IMR-90 (cell line): ENCODE data around the gene C11orf21. TPM values are rescaled to one million over a fixed set of nuclear protein-coding genes. Genes with fewer than 3 reads are reported as not detected.

Experiments used
- ATAC-seq: fragments of 200-7000 bp; cut with Tn5 transposase; 2 replicates; pipeline ENCODE4 v1.9.1; 2020; ENCODE audit warnings: low read depth, mild to moderate bottlenecking, moderate library complexity
- BruUV-seq: library from RNA; stranded (reverse); fragments of 400-500 nt; replicated peaks from 2 replicates; lab custom pipeline; 2021; lab: Mats Ljungman, UMichigan
- CTCF ChIA-PET: fragments of 300-600 bp; formaldehyde crosslinking; extraction: SDS; loops from one replicate; lab custom pipeline; 2021; ENCODE audit warnings: antibody characterized with exemption; lab: Yijun Ruan, JAX
- POLR2A ChIA-PET: fragments of 300-600 bp; sonication (Branson Sonifier 250); formaldehyde crosslinking; loops from one replicate; lab custom pipeline; 2022; ENCODE audit warnings: antibody characterized with exemption; ENCODE audit not compliant: unreplicated experiment; lab: Charles Lee
- DNase-seq: peaks from one replicate; pipeline ENCODE4 v3.0.0; 2013
- H2AFZ ChIP-seq: replicated peaks from 2 replicates; pipeline ENCODE3; 2013; ENCODE audit warnings: low read length, mild to moderate bottlenecking; ENCODE audit not compliant: poor library complexity
- H2AK5ac ChIP-seq: 2 replicates; pipeline ENCODE4 v1.6.1; 2013; ENCODE audit warnings: low read depth, low read length, inconsistent platforms
- H2AK9ac ChIP-seq: replicated peaks from 2 replicates; pipeline ENCODE3; 2013; ENCODE audit warnings: mild to moderate bottlenecking, low read depth, low read length, moderate library complexity; ENCODE audit not compliant: poor library complexity
- H2BK120ac ChIP-seq: 2 replicates; pipeline ENCODE4 v1.6.1; 2013; ENCODE audit warnings: low read depth, low read length, inconsistent platforms
- H2BK15ac ChIP-seq: 3 replicates; pipeline ENCODE4 v1.6.1; 2013; ENCODE audit warnings: low read depth, low read length, inconsistent platforms
- H2BK20ac ChIP-seq: 2 replicates; pipeline ENCODE4 v1.6.1; 2013; ENCODE audit warnings: low read depth, mild to moderate bottlenecking, inconsistent platforms, low read length, moderate library complexity
- H2BK5ac ChIP-seq: 2 replicates; pipeline ENCODE4 v1.6.1; 2013; ENCODE audit warnings: mild to moderate bottlenecking, low read depth, low read length, inconsistent platforms; ENCODE audit not compliant: poor library complexity, severe bottlenecking
- H3K14ac ChIP-seq: replicated peaks from 2 replicates; pipeline ENCODE4 v1.6.1; 2013; ENCODE audit warnings: low read depth, low read length, inconsistent platforms
- H3K18ac ChIP-seq: 2 replicates; pipeline ENCODE4 v1.6.1; 2013; ENCODE audit warnings: low read depth, low read length, control low read depth
- H3K23ac ChIP-seq: 2 replicates; pipeline ENCODE4 v1.6.1; 2013; ENCODE audit warnings: low read depth, low read length, inconsistent platforms
- H3K27ac ChIP-seq: 2 replicates; pipeline ENCODE4 v1.5.1; 2013; ENCODE audit warnings: mild to moderate bottlenecking, control low read depth, low read length; ENCODE audit not compliant: insufficient read depth
- H3K27me3 ChIP-seq: 2 replicates; pipeline ENCODE4 v1.6.1; 2013; ENCODE audit warnings: low read length; ENCODE audit not compliant: control insufficient read depth, insufficient read depth
- H3K36me3 ChIP-seq: 2 replicates; pipeline ENCODE4 v1.6.1; 2013; ENCODE audit warnings: low read length, mixed read lengths; ENCODE audit not compliant: control insufficient read depth, insufficient read depth
- H3K4ac ChIP-seq: 2 replicates; pipeline ENCODE4 v1.6.1; 2013; ENCODE audit warnings: low read depth, low read length, inconsistent platforms
- H3K4me1 ChIP-seq: 2 replicates; pipeline ENCODE4 v1.6.1; 2013; ENCODE audit warnings: low read length, mixed read lengths; ENCODE audit not compliant: control insufficient read depth, insufficient read depth
- H3K4me2 ChIP-seq: 2 replicates; pipeline ENCODE4 v1.6.1; 2013; ENCODE audit warnings: low read depth, mild to moderate bottlenecking, control low read depth, low read length, moderate library complexity
- H3K4me3 ChIP-seq: 2 replicates; pipeline ENCODE4 v1.5.1; 2013; ENCODE audit warnings: low read depth, mild to moderate bottlenecking, control low read depth, low read length, moderate library complexity; ENCODE audit not compliant: insufficient read depth
- H3K56ac ChIP-seq: 2 replicates; pipeline ENCODE4 v1.6.1; 2013; ENCODE audit warnings: low read length, inconsistent platforms; ENCODE audit not compliant: insufficient read depth; ENCODE audit errors: extremely low read depth
- H3K79me1 ChIP-seq, 2 experiments: 2 replicates each; pipeline ENCODE4 v1.6.1; 2013; ENCODE audit warnings: low read length in 2 of 2, inconsistent platforms in 1 of 2, low read depth in 1 of 2
- H3K9ac ChIP-seq: 2 replicates; pipeline ENCODE4 v1.6.1; 2013; ENCODE audit warnings: low read depth, low read length, control low read depth
- H3K9me1 ChIP-seq: 2 replicates; pipeline ENCODE4 v1.6.1; 2013; ENCODE audit warnings: low read length, inconsistent platforms; ENCODE audit not compliant: insufficient read depth
- H3K9me3 ChIP-seq: 2 replicates; pipeline ENCODE4 v1.6.1; 2013; ENCODE audit warnings: low read length; ENCODE audit not compliant: control insufficient read depth, insufficient read depth
- H4K20me1 ChIP-seq: 2 replicates; pipeline ENCODE4 v1.6.1; 2013; ENCODE audit warnings: low read length, inconsistent platforms; ENCODE audit not compliant: insufficient read depth
- H4K5ac ChIP-seq: 2 replicates; pipeline ENCODE4 v1.6.1; 2013; ENCODE audit warnings: mild to moderate bottlenecking, low read depth, low read length, control low read depth
- H4K8ac ChIP-seq, 2 experiments: 2 replicates each; pipeline ENCODE4 v1.6.1; 2013; ENCODE audit warnings: low read depth in 2 of 2, low read length in 2 of 2, control low read depth in 1 of 2, inconsistent platforms in 1 of 2
- H4K91ac ChIP-seq: 2 replicates; pipeline ENCODE4 v1.6.1; 2013; ENCODE audit warnings: low read depth, low read length, inconsistent platforms; ENCODE audit not compliant: insufficient read depth
- BHLHE40 ChIP-seq: fragments of 150-350 bp; IDR thresholded peaks from 2 replicates; pipeline ENCODE4 v1.6.1; 2016; ENCODE audit warnings: mild to moderate bottlenecking, low read depth, low read length
- CEBPB ChIP-seq: IDR thresholded peaks from 2 replicates; pipeline ENCODE4 v1.6.1; 2012; ENCODE audit warnings: low read depth, low read length, improper control_type of control experiment
- CHD1 ChIP-seq: IDR thresholded peaks from 2 replicates; pipeline ENCODE4 v1.6.1; 2012; ENCODE audit warnings: low read depth, low read length, improper control_type of control experiment
- FOS ChIP-seq: fragments of 150-350 bp; IDR thresholded peaks from 2 replicates; pipeline ENCODE4 v1.6.1; 2016; ENCODE audit warnings: low read depth, low read length
- POLR2A ChIP-seq: IDR thresholded peaks from 2 replicates; pipeline ENCODE4 v1.6.1; 2012; ENCODE audit warnings: mild to moderate bottlenecking, low read depth, low read length
- RCOR1 ChIP-seq: IDR thresholded peaks from 2 replicates; pipeline ENCODE4 v1.6.1; 2012; ENCODE audit warnings: mild to moderate bottlenecking, low read length, improper control_type of control experiment; ENCODE audit not compliant: insufficient replicate concordance
- WGBS, 2 experiments: methylation state at CpG; one replicate each; pipeline versions ENCODE4 v1.1.5 to v1.1.7; 2013; ENCODE audit warnings: missing lambda C conversion rate in 2 of 2; ENCODE audit not compliant: insufficient read length in 1 of 2; ENCODE audit errors: extremely low coverage in 2 of 2; 5-methylcytosine and 5-hydroxymethylcytosine counted together
- dilution Hi-C: fragments of 300-500 bp; cut with HindIII; formaldehyde crosslinking; loops from one replicate; pipeline ENCODE4 v1.14.3; 2018; ENCODE audit warnings: low sequenced_read_pairs; ENCODE audit not compliant: unreplicated experiment
- in situ Hi-C: fragments of 300-500 bp; cut with MboI; formaldehyde crosslinking; loops from 3 replicates; pipeline ENCODE4 v1.14.3; 2019; ENCODE audit warnings: low sequenced_read_pairs, inconsistent platforms, mixed read lengths
- intact Hi-C: fragments of 100-400 bp; cut with micrococcal nuclease; formaldehyde crosslinking; loops from 2 replicates; pipeline ENCODE4 v1.10.0; 2022
- polyA plus RNA-seq, 3 experiments: library from polyadenylated mRNA; depleted of rRNA; stranded (reverse); fragments of >200 nt; gene quantifications; 2 replicates each; pipeline ENCODE4 v1.2.3, GENCODE V29; 2012; ENCODE audit warnings: low replicate concordance in 1 of 3
- total RNA-seq: library from RNA; depleted of rRNA; stranded (reverse); fragments of >200 nt; gene quantifications from 2 replicates; pipeline ENCODE4 v1.2.3, GENCODE V29; 2012

C11orf21 gene
- total and polyA plus RNA-seq, 2 of the 4 experiments (the other 2 are of a cell fraction): not detected

DNA sequence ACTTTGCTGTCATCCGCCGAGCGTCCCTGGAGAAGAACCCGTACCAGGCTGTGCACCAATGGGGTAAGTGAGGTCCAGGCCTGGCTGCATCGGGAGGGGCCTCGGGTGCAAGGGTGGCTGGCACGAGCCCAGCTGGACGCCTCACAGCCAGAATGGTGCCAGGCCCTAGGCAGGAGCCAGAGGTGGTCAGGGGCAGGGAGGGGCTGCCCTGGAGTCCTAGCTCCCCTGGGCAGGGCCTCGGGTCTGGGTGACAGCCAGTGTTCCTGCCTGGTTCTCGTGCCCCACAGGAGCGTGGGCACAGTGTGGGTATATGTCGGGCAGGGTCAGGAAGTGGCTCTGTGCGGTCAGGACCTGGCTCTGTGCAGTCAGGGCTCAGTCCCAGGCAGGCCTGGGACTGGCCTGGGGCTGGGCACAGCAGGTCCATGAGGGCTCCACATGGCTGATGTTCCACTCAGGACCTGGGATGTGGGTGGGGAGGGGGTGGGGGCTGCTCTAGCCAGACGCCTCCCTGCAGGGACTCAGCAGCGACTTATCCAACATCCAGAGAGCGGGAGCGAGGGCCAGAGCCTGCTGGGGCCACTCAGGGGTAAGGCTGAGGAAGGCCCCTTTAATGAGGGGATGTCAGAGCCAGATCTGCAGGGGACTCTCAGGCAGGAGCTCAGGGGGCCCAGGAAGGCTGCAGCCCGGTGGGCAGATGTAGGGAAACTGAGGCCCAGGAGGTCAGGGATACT, 1.3 kb upstream of the C11orf21 start:
- Histone ChIP-seq H2AK9ac (no peak overlapping the region), H3K36me3 (no peaks in the 10 kb centered on the region), H3K4ac (no peak overlapping the region), H2BK5ac (no peak overlapping the region), H3K4me2 (no peak overlapping the region), H3K79me1 (no peaks in the 10 kb centered on the region), H2BK15ac (no peak overlapping the region), H4K91ac (no peak overlapping the region), H3K18ac (no peak overlapping the region), H2BK20ac (no peak overlapping the region), H3K4me1 (peaks cover 11% of the 10 kb centered on the region), H3K4me3 (no peak overlapping the region), H4K20me1 (peaks cover 3% of the 10 kb centered on the region; the same call in 1 of the 2 replicates), H4K5ac (no peak overlapping the region), H2AFZ (peak overlapping the region; percentile 51), H3K9me3 (no peaks in the 10 kb centered on the region), H3K9ac (no peak overlapping the region), H2AK5ac (no peak overlapping the region), H2BK120ac (no peak overlapping the region), H3K27ac (no peak overlapping the region), H3K23ac (no peak overlapping the region), H3K56ac (no peak overlapping the region), H3K9me1 (peaks cover 6% of the 10 kb centered on the region), H3K14ac (no peak overlapping the region), H4K8ac (no peak overlapping the region), H3K27me3 (peaks cover 11% of the 10 kb centered on the region; the same call in 1 of the 2 replicates)
- no TSS peak for BruUV-seq
- intact Hi-C loops: no loop called here
- WGBS, 2 experiments: 69% methylated on average over 7 of the region's 18 CpGs; no CpG with 5 or more reads in 1 of the 2 experiments
- in situ Hi-C loops: no loop called here
- ChIA-PET POLR2A (no interaction called here), CTCF (interaction anchor here (4.4 kb wide), 1 partner anchor 117 kb away, joined by 73 read pairs; no protein-coding TSS in a partner anchor)
- dilution Hi-C loops: no loop called here
- TF ChIP-seq RCOR1 (no peak), CEBPB (no peak), FOS (no peak), BHLHE40 (no peak), POLR2A (no peak), CHD1 (no peak)
- ATAC-seq (no peak), DNase-seq (no peak)
